DND-41 (cell line): ENCODE measurements around the gene CAND1.

ENCODE experiments used
- EZH2 ChIP-seq: IDR thresholded peaks from 3 replicates; pipeline ENCODE4 v1.6.1; 2012; ENCODE audit warnings: borderline replicate concordance, low read depth, mild to moderate bottlenecking, moderate library complexity, low read length, inconsistent platforms; ENCODE audit not compliant: severe bottlenecking
- TF ChIP-seq, protein P1 (sequence below): IDR thresholded peaks from 2 replicates; pipeline ENCODE4 v1.5.1; 2012; ENCODE audit warnings: borderline replicate concordance, low read length, moderate library complexity, mild to moderate bottlenecking; ENCODE audit not compliant: poor library complexity, severe bottlenecking; ENCODE audit errors: extremely low read depth

DNA sequence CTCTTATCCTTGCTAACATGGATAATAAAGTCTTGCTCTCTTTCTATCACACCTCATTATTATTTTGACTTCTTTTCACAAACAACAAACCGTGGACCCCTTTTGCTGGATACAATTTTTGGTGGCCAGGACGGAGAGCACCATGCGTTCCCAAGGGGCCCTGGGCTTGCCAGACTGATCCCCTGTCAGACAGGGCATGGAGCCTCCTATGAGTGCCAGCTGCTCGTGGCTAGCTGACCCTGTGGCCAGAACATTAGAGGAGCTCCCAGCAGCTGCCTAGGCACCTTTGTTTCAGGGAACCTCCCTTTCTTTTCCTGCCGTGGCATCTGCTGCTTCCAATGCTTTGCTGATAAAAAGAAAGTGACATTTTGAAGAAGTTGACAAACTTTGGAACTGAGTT, 12.5 kb upstream of the CAND1 start:
- TF ChIP-seq, protein P1, sequence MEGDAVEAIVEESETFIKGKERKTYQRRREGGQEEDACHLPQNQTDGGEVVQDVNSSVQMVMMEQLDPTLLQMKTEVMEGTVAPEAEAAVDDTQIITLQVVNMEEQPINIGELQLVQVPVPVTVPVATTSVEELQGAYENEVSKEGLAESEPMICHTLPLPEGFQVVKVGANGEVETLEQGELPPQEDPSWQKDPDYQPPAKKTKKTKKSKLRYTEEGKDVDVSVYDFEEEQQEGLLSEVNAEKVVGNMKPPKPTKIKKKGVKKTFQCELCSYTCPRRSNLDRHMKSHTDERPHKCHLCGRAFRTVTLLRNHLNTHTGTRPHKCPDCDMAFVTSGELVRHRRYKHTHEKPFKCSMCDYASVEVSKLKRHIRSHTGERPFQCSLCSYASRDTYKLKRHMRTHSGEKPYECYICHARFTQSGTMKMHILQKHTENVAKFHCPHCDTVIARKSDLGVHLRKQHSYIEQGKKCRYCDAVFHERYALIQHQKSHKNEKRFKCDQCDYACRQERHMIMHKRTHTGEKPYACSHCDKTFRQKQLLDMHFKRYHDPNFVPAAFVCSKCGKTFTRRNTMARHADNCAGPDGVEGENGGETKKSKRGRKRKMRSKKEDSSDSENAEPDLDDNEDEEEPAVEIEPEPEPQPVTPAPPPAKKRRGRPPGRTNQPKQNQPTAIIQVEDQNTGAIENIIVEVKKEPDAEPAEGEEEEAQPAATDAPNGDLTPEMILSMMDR, result no peak
- no peak for TF ChIP-seq EZH2
